G401 (cell line): Measurements from ENCODE around the gene KLHL29. TPM values are rescaled to one million over a fixed set of nuclear protein-coding genes. Genes with fewer than 3 reads are reported as not detected.

Source experiments
- DNase-seq: peaks from one replicate; pipeline ENCODE4 v3.0.0-alpha.2; 2015; ENCODE audit warnings: low spot score
- in situ Hi-C: cut with HindIII; loops from 2 replicates; pipeline ENCODE4 v1.10.0; 2016; ENCODE audit warnings: low sequenced_read_pairs, mixed read lengths
- total RNA-seq: library from RNA; depleted of rRNA; stranded (reverse); fragments of >200 nt; shearing (Covaris generic); gene quantifications from 2 replicates; pipeline ENCODE4 v1.2.3, GENCODE V29; 2014

The KLHL29 gene
- total RNA-seq, 1 experiment from 2014 or later, result not detected

GRCh38 chr2:23695890-23696751 is 311.1 kb downstream of the KLHL29 start:
- in situ Hi-C loops, result no loop called here
- DNase-seq, result peak; percentile 25

GRCh38 chr2:23696752-23697045 is 311.7 kb downstream of the KLHL29 start:
- no peak for DNase-seq
- in situ Hi-C loops, result no loop called here

- DNase-seq, result no peak
Measured at GRCh38 chr2:23697256-23698075, 312.5 kb downstream of the KLHL29 start.

GRCh38 chr2:23698116-23698693 is 313.2 kb downstream of the KLHL29 start:
- in situ Hi-C loops, result no loop called here
- DNase-seq, result no peak

More at GRCh38 chr2:23697256-23698075, 312.5 kb downstream of the KLHL29 start:
- in situ Hi-C loops, result no loop called here

- in situ Hi-C loops, result no loop called here
- DNase-seq, result peak; percentile 91
Measured at GRCh38 chr2:23698721-23699579, 314.0 kb downstream of the KLHL29 start.

- in situ Hi-C loops, result no loop called here
- no peak for DNase-seq
Measured at GRCh38 chr2:23699580-23699925, 314.6 kb downstream of the KLHL29 start.

- in situ Hi-C loops, result no loop called here
- DNase-seq, result no peak
Measured at GRCh38 chr2:23700627-23701026, 315.6 kb downstream of the KLHL29 start.

- no peak for DNase-seq
- in situ Hi-C loops, result no loop called here
Measured at GRCh38 chr2:23703037-23703582, 318.1 kb downstream of the KLHL29 start.

- in situ Hi-C loops, result no loop called here
- DNase-seq, result no peak
Measured at GRCh38 chr2:23703583-23704385, 318.8 kb downstream of the KLHL29 start.

GRCh38 chr2:23705771-23706612 is 321.0 kb downstream of the KLHL29 start:
- in situ Hi-C loops, result no loop called here
- no peak for DNase-seq

- in situ Hi-C loops, result no loop called here
- no peak for DNase-seq
Measured at GRCh38 chr2:23706613-23707078, 321.7 kb downstream of the KLHL29 start.

GRCh38 chr2:23707096-23707495 is 322.1 kb downstream of the KLHL29 start:
- DNase-seq, result no peak
- in situ Hi-C loops, result no loop called here

GRCh38 chr2:23708771-23709170 is 323.8 kb downstream of the KLHL29 start:
- in situ Hi-C loops, result no loop called here
- no peak for DNase-seq

- DNase-seq, result peak; percentile 71
- in situ Hi-C loops, result no loop called here
Measured at GRCh38 chr2:23709311-23709710, 324.3 kb downstream of the KLHL29 start.

GRCh38 chr2:23711979-23712755 is 327.2 kb downstream of the KLHL29 start:
- no peak for DNase-seq

GRCh38 chr2:23712756-23713151 is 327.8 kb downstream of the KLHL29 start:
- DNase-seq, result no peak
- in situ Hi-C loops, result no loop called here

More at GRCh38 chr2:23711979-23712755, 327.2 kb downstream of the KLHL29 start:
- in situ Hi-C loops, result no loop called here

GRCh38 chr2:23713351-23713750 is 328.4 kb downstream of the KLHL29 start:
- no peak for DNase-seq
- in situ Hi-C loops, result no loop called here
